ENCODE measurements around the gene TYROBP.
"Not testable (repeated sequence)": the region's sequence is repeated elsewhere in the genome, so short reads cannot be mapped to it uniquely, and the experiment has no call there.

TYROBP gene

DNA sequence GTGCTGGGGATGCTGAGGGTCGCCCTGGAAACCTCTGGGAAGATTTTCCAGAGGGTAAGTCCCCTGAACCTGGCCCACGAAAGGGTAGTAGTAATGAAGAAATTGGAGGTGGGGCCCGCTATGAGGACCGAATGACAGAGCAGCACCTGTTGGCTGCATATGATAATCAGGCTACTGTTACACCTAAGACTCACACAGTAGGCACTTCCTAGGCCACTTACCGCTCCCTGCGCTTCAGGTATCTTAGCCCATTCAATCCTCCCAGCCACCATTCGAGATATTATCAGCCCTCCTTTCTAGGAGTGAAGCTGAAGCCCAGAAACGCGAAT lies 23.7 kb upstream of the TYROBP start:
- no peak for DNase-seq (ENCODE audit: low spot score)

DNA sequence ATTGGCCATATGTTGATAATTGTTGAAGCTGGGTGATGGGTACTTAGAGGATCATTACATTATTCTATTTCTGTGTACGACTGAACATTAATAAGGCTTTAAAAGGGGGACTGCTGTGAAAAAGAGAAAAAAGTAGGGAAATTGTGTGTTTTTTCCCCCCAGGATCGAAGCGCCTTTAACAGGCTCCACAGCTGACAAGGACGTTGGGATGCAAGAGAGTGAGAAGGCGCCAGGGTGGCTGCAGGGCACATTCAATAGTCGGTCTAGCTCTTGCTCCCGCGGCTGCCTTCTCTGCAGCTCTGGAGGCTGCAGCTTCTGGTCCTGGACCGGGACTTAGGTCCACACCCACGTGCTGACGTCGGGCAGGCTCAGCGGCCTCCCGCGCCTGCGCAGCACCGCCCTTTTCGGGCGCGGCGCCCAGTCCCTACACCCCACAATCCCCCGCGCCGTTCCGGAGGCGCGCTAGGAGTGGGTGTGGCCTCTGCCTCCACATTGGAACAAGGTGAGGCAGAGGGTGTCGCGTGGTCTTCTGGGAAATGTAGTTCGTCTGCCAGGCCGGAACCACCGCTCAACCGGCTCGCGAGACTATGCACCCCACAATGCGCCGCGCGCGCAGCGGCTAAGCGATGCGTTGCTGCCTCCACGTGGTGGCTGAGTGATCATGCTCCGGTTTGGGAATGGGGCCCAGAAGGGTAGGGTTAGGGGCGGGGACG lies 23.2 kb upstream of the TYROBP start:
- DNase-seq (ENCODE audit: low spot score): peak; percentile 98

DNA sequence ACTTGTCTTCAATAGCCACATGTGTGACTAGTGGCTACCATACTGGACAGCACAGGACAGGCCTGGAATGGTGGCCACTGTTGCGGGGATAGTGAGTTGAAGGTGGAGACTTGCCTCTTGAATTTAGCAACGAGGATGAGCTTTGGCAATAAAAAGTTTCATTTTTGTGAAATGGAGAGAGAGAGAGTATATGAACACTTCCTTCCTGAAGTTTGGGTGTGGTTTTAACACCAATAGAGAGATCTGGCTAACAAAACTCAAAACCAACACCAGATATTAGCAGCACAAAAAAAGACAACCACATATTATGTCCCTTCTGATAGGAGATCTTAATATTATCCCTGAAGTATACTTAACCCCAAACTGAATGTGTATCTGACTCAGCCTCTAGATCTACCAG lies 21.8 kb upstream of the TYROBP start:
- DNase-seq (ENCODE audit: low spot score): no peak

DNA sequence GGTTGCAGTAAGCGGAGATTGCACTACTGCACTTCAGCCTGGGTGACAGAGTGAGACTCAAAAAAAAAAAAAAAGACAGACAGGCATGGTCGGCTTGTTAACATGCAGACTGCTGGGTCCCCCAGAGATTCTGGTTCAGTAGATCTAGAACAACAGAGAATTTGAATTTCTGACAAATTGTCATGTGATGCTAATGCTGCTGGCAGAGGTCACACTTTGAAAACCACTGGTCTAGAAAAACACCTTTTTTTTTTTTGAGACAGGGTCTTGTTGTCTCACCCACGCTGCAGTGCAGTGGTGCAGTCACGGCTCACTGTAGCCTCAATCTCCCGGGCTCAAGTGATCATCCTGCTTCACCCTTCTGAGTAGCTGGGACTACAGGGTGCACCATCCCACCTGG lies 20.4 kb upstream of the TYROBP start:
- DNase-seq (ENCODE audit: low spot score): no peak

DNA sequence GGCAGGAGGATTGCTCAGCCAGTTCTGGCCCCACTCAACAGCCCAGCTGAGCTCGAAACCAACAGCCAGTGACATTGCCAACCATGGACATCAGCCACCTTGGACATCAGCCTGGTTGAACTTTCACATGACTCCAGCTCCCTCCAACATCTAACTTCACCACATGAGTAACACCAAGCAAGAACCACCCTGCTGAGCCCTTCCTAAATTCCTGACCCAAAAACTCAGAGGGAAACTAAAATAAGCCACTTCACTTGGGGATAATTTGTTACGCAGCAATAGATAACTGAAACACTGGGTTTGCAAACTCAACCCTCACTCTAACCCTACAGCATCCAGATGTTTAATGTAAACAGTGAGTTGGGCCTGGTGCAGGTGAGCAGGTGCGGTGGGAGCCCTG lies 17.4 kb upstream of the TYROBP start:
- DNase-seq (ENCODE audit: low spot score): no peak

DNA sequence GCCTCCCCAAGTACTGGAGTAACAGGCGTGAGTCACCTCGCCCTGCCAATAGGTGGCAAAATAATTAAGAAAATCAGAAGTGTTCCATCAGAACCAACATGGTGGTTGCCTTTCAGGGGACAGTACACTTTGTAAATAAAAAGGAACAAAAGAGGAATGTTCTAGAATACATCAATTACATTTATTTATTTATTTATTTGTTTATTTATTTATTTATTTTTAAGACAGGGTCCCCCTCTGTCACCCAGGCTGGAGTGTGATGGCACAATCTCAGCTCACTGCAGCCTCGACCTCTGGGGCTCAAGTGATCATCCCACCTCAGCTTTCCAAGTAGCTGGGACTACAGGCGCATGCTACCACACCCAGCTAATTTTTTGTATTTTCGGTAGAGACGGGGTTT lies 12.9 kb upstream of the TYROBP start:
- DNase-seq (ENCODE audit: low spot score): no peak

DNA sequence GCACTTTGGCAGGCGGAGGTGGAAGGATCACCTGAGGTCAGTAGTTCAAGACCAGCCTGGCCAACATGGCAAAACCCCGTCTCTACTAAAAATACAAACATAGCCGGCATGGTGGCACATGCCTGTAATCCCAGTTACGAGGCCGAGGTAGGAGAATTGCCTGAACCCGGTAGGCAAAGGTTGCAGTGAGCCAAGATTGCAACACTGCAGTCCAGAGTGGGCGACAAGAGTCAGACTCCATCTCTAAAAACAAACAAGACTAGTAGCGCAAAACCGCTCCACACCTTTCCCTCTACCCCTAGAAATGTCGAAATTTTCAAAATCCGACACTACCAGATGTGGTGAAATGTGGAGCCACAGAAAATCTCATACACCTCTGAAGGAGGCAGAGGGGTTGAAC lies 11.2 kb upstream of the TYROBP start:
- no peak for DNase-seq (ENCODE audit: low spot score)

DNA sequence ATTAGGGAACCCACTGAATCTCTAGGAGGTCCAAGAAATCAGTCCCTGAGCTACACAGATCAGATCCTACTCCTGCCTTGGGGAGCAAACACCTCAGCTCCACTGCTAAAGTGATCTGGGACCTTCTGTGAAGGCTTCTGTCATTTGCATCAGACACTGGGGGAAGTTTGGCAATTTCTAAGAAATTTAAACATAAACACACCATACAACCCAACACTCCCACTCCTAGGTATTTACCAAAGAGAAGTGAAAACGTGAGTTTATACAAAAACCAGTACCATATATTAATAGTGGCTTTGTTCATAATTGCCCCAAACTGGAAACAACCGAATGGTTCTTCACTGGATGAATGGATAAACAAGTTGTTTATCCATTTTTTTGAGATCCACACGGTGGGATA lies 7.3 kb upstream of the TYROBP start:
- no peak for DNase-seq (ENCODE audit: low spot score)

DNA sequence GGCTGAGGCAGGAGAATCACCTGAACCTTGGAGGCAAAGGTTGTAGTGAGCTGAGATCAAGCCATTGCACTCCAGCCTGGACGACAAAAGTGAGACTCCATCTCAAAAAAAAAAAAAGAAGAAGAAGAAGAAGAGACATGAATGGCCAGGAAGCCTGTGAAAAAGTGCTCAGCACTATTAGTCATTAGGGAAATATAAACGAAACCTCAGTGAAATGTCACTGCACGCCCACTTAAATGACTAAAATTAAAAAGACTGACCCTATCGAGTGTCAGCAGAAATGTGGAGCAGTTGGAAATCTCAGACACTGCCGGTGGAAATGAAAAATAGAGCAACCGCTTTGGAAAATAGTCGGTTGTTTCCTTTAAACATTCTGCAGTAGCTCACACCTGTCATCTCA lies 5.5 kb upstream of the TYROBP start:
- DNase-seq (ENCODE audit: low spot score): no peak

DNA sequence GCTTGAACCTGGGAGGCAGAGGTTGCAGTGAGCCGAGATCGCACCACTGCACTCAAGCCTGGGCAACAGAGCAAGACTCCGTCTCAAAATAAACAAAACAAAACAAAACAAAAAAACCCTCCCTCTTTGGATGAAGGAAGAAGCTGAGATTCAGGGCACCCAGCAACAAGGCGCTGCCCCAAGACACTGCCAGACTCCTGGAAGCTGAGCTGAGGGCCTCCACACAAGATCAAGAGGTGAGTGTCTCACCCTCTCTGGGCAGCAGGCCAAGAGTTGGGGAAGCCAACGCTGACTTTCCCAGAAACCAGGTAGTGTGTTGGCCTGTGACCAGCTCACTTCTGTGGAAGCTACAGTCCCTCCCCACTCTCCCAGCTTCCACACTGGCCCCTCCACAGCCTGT lies 3.7 kb upstream of the TYROBP start:
- no peak for DNase-seq (ENCODE audit: low spot score)

DNA sequence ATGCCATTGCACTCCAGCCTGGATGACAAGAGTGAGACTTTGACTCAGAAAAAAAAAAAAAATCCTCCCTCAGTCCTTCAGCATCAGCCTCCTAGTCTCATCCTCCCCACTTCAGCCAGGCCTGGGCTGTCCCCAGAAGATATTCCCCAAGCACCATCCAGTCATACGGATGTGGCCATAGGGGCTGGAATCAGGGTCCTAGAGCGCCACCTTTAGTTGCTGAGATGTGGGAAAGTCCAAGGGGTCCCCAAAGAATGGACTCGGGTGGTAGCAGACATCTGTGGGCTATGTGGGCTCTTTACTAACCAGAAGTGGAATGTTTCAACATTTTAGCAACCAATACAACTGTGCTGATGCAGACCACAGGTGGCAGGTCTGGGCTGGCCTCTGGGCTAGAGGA lies 3.1 kb upstream of the TYROBP start:
- no peak for DNase-seq (ENCODE audit: low spot score)

DNA sequence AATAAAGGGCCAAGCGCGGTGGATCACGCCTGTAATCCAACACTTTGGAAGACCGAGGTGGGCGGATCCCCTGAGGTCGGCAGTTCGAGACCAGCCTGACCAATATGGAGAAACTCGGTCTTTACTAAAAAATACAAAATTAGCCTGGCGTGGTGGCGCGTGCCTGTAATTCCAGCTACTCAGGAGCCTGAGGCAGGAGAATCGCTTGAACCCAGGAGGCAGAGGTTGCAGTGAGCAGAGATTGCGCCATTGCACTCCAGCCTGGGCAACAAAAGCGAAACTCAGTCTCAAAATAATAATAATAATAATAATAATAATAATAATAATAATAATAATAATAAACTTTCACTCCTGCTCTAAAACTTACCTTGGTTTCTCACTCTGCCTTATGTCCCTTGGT lies 2.3 kb upstream of the TYROBP start:
- DNase-seq (ENCODE audit: low spot score): not testable (repeated sequence)

DNA sequence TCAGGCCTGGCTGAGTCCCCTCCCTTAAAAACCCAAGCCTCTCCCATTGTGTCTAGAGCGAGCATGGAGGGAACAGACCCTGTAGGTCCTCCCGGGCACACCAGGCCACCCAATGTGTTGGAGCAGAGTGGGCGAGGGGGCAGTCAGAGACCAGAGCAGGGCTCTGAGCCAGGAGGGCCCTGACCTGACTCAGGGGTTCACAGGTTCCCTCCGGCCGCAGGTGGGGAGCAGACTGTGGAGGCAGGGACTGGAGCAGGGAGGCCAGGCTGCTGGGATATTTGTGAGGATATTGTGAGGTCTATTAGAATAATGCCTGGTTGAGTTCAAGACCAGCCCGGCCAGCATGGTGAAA lies 1.6 kb upstream of the TYROBP start:
- no peak for DNase-seq (ENCODE audit: low spot score)

DNA sequence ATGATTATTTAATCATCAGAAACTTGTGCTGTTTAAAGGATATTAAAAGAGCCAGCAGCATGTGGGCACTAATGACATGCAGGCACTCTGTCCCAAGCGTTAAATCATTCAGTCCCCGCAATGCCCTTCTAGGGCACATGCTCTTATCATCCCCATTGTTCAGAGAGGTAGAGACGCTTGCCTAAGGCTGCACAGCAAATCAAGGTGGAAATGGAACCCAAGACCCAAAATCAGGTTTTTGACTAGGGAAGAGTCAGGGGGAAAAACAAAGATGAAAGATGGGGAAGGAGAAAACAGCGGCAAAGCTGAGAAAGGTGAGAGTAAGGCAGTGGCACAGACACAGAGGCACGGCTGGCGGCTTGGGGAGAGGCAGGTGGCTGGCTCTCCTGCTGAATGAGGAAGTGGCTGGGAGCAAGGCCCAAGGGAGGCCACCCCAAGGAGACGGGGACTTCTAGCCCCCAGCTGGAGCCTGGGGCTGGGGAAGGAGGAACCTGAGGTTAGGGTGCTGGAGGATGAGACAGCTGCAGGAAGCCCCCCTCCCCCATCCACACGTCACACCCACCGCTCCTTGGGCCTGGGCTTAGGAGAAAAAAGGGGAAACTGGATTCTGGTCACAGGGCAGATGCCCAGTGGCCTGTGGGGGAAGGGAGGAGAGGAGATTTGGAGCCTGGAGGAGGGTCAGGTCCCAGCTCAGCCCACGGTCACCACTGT lies 1.0 kb upstream of the TYROBP start:
- DNase-seq (ENCODE audit: low spot score): no peak

DNA sequence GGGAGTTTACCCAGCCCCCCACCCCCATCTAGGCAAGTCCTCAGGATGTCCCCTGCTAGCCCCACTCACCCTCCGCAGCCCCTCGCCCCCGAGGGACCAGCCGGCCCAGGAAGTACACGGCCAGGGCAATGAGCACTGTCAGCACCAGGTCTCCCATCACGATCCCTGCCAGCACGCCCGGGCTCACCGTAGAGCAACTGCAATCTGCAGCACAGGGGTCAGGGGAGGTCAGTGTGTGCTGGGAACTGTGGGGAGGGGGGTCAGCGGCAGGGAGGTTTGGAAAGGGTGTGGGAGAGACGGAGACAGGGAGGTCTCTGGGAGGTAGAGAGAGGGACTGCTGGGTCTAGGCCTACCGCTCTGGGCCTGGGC lies 734 bp downstream of the TYROBP start:
- no peak for DNase-seq (ENCODE audit: low spot score)

DNA sequence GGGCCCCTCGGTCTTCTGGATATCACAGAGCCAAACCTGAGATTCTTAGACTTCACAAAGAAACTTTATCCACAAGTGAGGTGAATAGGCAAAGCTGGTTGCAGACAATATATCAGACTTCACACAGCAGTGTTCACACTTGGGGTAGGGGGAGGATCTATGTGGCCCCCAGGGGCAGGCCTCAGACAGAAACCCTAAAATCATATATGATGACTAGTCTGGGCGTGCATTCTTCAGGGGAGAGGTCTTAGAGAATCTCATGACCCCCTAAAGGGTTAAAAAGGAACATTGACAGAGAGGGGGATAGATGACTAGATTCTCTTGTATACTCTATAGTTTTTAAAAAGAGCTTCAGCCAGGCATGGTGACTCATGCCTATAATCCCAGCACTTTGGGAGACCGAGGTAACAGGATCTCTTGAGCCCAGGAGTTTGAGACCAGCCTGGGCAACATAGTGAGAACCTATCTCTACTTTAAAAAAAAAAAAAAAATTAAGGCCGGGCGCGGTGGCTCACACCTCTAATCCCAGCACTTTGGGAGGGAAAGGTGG lies 2.8 kb downstream of the TYROBP start:
- DNase-seq (ENCODE audit: low spot score): no peak

DNA sequence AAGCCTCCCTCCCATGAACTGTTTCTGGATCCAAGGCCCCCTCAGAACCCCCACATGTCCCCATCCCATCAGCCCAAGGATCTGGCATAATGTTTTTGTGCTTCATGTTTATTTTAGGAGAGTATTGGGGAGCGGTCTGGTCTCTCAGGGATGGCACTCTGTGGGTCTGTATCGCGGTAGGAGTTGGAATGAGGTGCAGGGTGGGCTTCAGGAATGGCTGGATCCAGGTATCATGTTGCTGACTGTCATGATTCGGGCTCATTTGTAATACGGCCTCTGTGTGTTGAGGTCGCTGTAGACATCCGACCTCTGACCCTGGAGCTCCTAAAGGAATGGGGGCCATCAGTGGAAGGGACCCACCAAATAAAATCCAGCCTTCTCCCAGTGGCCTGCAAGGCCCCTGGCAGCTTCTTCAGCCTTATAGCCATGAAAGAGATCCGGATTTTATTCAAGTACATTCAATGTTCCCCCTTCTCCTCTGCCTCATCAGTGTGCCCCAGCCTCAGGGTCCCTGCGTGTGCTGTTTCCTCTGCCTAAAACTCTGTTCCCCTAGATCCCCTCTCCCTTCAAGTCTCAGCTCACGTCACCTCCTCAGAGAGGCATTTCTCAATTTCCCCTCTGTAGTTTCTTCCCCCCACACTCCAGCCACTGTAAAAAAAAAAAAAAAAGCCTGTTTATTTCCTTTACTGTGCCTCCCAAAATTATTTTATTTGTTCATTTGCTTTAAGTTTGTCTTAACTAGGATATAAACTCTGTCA lies 3.6 kb downstream of the TYROBP start:
- DNase-seq (ENCODE audit: low spot score): no peak

DNA sequence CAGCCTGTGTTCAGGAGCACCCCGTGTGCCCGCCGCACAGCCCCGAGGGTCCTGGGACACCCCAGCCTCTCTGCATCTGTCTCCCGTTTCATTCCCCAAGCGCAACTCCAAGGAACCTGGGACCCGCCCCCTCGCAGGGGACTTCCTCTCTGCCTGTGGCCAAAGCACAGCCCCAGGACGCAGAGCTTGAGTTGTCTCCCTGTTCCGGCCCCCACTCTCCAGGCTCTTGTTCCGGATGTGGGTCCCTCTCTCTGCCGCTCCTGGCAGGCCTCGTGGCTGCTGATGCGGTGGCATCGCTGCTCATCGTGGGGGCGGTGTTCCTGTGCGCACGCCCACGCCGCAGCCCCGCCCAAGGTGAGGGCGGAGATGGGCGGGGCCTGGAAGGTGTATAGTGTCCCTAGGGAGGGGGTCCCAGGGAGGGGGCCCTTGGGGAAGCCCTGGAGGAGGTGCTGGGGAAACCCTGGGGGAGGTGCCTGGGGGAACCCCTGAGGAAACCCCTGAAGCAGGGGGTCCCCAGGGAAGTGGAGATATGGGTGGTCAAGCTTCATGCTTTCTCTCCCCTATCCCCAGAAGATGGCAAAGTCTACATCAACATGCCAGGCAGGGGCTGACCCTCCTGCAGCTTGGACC lies 4.4 kb downstream of the TYROBP start:
- DNase-seq (ENCODE audit: low spot score): no peak

DNA sequence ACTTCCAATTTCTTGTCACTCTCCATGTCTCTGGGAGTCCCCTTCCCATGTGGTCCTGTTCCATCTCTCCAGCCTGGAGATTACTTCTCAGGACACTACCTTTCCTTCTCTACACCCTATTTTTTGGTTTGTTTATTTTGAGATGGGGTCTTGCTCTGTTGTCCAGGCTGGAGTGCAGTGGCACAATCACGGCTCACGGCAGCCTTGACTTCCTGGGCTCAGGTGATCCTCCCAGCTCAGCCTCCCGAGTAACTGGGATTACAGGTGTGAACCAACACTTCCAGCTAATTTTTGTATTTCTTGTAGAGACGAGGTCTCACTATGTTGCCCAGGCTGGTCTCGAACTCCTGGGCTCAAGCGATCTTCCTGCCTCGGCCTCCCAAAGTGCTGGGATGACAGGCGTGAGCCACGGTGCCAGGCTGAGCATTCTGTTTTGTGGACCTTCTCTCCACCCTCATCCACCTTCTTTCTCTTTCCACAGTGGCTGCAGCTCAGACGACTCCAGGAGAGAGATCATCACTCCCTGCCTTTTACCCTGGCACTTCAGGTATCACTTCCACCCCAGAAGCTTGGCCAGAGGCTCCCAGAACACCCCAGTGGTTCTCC lies 5.1 kb downstream of the TYROBP start:
- no peak for DNase-seq (ENCODE audit: low spot score)

DNA sequence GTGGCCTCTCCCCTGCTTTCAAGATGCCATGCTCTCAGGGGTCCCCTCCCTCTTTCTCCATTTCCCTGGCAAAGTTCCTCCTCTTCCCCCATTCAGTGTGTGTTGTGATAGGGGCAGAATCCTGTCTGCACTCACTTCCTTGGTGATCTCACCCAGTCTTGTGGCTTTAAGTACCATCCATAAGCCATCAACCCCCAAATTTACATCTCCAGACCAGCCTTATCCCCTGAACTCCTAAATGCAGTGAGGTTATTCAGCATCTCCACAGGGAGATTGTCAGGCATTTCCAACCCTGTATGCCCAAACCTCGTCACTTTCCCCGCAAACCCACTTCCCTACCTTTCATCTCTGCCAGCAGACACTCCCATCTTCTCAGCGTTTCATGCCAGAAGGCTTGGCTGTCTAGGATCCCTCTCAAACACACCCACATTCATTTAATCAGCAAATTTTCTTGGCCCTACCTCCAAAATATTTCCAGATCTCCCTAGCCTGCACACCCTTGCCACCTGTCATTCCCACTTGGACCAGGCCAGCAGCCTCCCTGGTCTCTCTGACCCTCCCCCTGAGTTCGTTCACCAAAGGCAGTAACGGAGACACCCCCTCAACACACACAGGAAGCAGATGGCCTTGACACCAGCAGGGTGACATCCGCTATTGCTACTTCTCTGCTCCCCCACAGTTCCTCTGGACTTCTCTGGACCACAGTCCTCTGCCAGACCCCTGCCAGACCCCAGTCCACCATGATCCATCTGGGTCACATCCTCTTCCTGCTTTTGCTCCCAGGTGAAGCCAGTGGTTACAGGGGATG lies 6.0 kb downstream of the TYROBP start, which contains the start of gene HCST:
Gene HCST, plus strand, starts transcription at position 676 of the 808 bp plus-strand sequence. Its CDS starts 65 bp downstream, at position 741.
- no peak for DNase-seq (ENCODE audit: low spot score)

DNA sequence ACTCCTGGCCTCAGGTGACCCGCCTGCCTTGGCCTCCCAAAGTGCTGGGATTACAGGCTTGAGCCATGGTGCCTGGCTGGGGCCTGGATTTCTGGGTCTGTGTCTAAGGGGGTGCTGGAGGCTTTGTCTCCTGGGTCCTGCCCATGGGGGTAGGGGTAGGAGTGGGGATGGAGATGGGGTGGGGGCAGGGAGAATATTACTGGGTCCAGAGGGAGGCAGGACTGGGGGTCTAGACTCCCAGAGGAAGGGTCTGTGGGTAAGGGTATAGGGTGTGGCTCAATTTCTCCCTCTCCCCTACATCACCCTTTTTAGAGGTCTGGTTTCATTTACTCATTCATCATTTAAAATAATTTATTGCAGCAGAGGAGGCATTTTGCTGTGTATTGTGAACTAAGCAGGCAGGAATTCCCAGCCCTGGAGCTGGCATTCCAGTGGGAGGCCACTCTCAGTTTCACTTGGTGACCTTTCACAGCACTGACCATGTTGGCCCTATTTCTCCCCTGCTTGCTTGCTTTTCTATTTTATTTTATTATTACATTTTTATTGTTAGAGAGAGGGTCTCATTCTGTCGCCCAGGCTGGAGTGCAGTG lies 6.9 kb downstream of the TYROBP start:
- DNase-seq (ENCODE audit: low spot score): no peak

Measured in HuH-7.5 (cell line).